Stimulated activated naive CD8-positive, alpha-beta T cell treated with anti-CD3 and anti-CD28 coated beads, Interleukin-15, Interleukin-2, amounts not matched to agents 100 ng/mL and 50 ng/mL, for 24 hours (primary cell): ENCODE measurements around the gene COG4.
A peak's percentile ranks its signal among the peaks of the same experiment; 100 is the strongest.

Experiments
- H3K27ac Mint-ChIP-seq: one replicate; pipeline ENCODE4 v1.8.0; 2021; ENCODE audit warnings: mild to moderate bottlenecking, mixed read lengths
- H3K27me3 Mint-ChIP-seq: one replicate; pipeline ENCODE4 v1.8.0; 2021; ENCODE audit warnings: mixed read lengths
- H3K36me3 Mint-ChIP-seq: one replicate; pipeline ENCODE4 v1.8.0; 2021; ENCODE audit warnings: low read depth, mixed read lengths
- H3K4me1 Mint-ChIP-seq: one replicate; pipeline ENCODE4 v1.8.0; 2021; ENCODE audit warnings: low read depth, mixed read lengths
- H3K4me3 Mint-ChIP-seq: one replicate; pipeline ENCODE4 v1.8.0; 2021; ENCODE audit warnings: mild to moderate bottlenecking, mixed read lengths
- H3K9me3 Mint-ChIP-seq: one replicate; pipeline ENCODE4 v1.8.0; 2021; ENCODE audit warnings: mixed read lengths

Gene COG4

GRCh38 chr16:70478169-70478568 is 45.2 kb downstream of the COG4 start:
- H3K4me1 Mint-ChIP-seq, result peaks cover 26% of the 10 kb centered on the region
- H3K27ac Mint-ChIP-seq, result peak overlapping the region; percentile 49
- H3K4me3 Mint-ChIP-seq, result no peak overlapping the region
- no peaks in the 10 kb centered on the region for H3K27me3 Mint-ChIP-seq
- H3K9me3 Mint-ChIP-seq, result no peaks in the 10 kb centered on the region
- H3K36me3 Mint-ChIP-seq, result no peaks in the 10 kb centered on the region

DNA sequence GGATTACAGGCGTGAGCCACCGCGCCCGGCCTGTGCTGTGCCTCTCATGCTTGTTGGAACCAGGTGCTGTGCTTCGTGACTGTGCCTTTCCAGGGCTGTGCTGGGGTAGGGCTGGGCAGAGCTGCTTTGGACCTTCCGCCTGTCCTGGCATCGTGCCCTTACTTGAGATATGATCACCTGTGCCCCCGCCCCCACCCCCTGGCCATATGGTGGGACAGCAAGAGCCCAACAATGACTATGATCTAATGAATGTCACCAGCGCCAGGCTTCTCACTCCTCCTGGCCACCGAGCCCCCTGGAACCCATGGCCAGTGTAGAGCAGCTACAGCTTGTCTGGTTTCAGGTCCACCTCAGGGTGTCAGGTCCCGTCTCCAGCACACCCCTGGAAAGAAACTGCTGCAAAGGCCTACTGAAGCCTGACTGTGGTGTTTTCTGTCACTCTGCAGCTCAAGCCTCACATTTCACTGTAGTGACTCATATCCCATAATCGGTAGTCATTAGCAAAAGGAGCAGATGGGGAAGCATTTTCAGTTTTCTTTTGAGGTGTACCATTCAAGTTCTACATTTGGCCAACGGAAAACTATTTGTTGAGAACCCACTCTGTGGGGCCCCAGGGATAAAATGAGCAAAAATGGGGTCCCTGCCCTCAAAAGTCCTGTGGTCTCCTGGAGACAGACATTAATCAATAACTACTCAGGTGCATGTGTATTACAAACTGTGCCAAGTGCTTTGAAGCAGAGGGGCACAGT is 46.9 kb downstream of the COG4 start:
- H3K9me3 Mint-ChIP-seq, result no peaks in the 10 kb centered on the region
- H3K36me3 Mint-ChIP-seq, result no peaks in the 10 kb centered on the region
- peak overlapping the region; percentile 87 for H3K27ac Mint-ChIP-seq
- no peaks in the 10 kb centered on the region for H3K27me3 Mint-ChIP-seq
- H3K4me1 Mint-ChIP-seq, result peaks cover 26% of the 10 kb centered on the region
- H3K4me3 Mint-ChIP-seq, result peak overlapping the region; percentile 12

DNA sequence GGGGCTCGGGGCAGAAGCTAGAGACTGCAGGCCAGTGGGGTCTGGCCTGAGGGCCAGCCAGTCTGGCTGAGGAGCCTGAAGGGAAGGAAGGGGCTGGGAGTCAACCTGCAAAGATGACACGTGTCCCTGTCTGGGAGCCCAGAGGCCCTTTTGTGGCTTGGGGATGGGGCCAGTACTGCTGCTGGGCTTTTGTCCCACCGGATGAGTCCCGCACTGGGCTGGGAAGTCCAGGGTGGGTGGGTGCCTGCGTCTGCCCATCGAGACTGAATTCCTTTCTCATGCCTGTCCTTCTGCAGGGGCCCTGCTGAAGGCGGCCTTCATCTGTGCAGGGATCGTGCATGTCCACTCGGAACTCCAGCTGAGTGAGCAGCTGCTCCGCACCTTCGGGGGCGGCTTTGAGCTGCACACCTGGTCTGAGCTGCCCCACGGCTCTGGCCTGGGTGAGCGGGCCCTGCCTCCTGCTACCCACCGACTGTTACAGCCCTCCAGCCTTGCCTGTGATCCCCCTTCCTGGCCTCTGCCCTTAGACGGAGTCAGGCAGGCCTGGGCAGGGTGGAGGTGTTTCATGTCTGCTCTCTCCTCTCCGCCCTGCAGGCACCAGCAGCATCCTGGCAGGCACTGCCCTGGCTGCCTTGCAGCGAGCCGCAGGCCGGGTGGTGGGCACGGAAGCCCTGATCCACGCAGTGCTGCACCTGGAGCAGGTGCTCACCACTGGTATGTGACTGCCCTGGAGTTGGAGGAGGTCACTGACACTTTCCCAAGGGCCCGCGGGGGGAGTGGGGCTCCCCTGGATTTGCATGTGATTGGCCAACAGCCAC is 48.1 kb downstream of the COG4 start:
- H3K36me3 Mint-ChIP-seq, result no peaks in the 10 kb centered on the region
- no peaks in the 10 kb centered on the region for H3K9me3 Mint-ChIP-seq
- H3K27ac Mint-ChIP-seq, result peak overlapping the region; percentile 49
- peaks cover 26% of the 10 kb centered on the region for H3K4me1 Mint-ChIP-seq
- H3K4me3 Mint-ChIP-seq, result no peak overlapping the region
- H3K27me3 Mint-ChIP-seq, result no peaks in the 10 kb centered on the region

DNA sequence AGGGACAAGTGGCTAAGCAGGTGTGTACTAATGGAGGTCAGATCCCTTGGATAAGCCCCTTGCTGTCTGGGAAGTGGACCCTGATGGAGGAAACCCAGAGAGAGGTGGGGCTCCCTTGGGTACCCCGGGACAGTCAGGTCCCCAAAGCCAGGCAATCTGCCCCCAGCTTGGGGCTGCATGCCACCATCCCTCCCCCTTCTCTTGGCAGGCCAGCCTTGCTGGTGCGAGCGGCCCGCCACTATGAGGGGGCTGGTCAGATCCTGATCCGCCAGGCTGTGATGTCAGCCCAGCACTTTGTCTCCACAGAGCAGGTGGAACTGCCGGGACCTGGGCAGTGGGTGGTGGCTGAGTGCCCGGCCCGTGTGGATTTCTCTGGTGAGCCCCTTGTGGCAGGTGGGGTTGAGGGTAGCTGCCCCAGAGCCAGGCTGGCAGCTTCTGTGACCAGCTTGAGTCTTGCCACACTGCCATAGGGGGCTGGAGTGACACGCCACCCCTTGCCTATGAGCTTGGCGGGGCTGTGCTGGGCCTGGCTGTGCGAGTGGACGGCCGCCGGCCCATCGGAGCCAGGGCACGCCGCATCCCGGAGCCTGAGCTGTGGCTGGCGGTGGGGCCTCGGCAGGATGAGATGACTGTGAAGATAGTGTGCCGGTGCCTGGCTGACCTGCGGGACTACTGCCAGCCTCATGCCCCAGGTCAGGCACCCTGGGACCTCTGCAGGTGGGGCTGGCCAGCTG is 48.9 kb downstream of the COG4 start:
- Mint-ChIP-seq H3K27me3 (no peaks in the 10 kb centered on the region), H3K27ac (no peak overlapping the region), H3K4me1 (peaks cover 26% of the 10 kb centered on the region), H3K9me3 (no peaks in the 10 kb centered on the region), H3K4me3 (no peak overlapping the region), H3K36me3 (no peaks in the 10 kb centered on the region)

DNA sequence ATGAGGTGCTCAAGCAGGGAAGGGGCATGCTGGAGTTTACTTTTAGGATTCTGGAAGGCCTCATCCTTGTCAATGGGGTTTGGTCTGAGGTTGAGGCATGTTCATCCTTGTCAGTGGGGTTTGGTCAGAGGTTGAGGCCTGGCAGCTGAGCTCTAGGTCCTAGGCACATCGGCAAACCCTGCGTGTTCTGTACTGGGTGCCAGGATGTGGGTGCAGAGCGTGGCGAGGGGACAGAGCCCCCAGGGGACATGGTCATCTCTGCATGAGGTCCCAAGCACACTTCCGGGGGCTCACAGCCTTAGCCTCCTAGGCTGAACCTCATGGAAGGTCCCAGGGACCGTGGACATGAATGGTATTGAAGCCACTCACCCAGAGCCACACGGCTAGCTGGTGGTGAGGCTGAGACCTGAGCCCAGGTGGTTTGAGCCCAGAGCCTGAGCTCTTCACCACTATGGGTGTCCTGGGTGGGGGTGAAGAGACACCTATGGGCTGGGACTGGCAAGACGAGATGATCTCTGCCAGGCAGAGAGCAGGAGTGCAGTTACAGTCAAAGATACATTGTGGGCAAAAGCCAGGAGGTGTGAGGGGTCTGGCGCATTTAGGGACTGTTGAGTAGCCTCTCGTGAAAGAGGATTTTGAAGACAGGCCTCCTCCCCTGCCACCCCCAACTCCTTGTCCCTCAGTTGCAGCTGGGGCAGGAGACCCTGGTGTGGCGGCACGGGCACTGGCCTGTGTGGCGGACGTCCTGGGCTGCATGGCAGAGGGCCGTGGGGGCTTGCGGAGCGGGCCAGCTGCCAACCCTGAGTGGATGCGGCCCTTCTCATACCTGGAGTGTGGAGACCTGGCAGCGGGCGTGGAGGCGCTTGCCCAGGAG is 49.7 kb downstream of the COG4 start:
- Mint-ChIP-seq H3K4me3 (no peak overlapping the region), H3K36me3 (no peaks in the 10 kb centered on the region), H3K27ac (peak overlapping the region; percentile 68), H3K27me3 (no peaks in the 10 kb centered on the region), H3K9me3 (no peaks in the 10 kb centered on the region), H3K4me1 (peaks cover 26% of the 10 kb centered on the region)

DNA sequence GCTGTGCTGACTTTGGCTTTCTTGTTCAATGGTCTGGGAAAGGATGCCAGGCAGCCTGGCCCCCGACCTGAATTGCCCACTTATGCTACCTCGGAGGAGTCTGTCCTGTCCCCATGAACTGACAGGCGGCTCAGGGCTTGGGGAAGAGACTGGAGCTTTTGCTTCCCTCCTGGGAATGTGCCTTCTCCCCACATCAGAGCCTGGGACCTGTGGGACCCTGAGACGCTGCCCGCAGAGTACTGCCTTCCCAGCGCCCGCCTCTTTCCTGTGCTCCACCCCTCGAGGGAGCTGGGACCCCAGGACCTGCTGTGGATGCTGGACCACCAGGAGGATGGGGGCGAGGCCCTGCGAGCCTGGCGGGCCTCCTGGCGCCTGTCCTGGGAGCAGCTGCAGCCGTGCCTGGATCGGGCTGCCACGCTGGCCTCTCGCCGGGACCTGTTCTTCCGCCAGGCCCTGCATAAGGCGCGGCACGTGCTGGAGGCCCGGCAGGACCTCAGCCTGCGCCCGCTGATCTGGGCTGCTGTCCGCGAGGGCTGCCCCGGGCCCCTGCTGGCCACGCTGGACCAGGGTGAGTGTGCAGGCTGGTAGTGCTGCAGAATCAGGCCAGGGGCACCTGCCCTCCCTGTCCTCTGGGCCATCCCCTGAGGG is 50.4 kb downstream of the COG4 start:
- no peaks in the 10 kb centered on the region for H3K36me3 Mint-ChIP-seq
- H3K4me3 Mint-ChIP-seq, result no peak overlapping the region
- H3K27me3 Mint-ChIP-seq, result no peaks in the 10 kb centered on the region
- H3K27ac Mint-ChIP-seq, result no peak overlapping the region
- peaks cover 24% of the 10 kb centered on the region for H3K4me1 Mint-ChIP-seq
- H3K9me3 Mint-ChIP-seq, result no peaks in the 10 kb centered on the region

GRCh38 chr16:70470927-70471341 is 52.4 kb downstream of the COG4 start:
- Mint-ChIP-seq H3K27ac (no peak overlapping the region), H3K4me1 (peaks cover 5% of the 10 kb centered on the region), H3K27me3 (no peaks in the 10 kb centered on the region), H3K9me3 (no peaks in the 10 kb centered on the region), H3K36me3 (no peaks in the 10 kb centered on the region), H3K4me3 (no peak overlapping the region)

DNA sequence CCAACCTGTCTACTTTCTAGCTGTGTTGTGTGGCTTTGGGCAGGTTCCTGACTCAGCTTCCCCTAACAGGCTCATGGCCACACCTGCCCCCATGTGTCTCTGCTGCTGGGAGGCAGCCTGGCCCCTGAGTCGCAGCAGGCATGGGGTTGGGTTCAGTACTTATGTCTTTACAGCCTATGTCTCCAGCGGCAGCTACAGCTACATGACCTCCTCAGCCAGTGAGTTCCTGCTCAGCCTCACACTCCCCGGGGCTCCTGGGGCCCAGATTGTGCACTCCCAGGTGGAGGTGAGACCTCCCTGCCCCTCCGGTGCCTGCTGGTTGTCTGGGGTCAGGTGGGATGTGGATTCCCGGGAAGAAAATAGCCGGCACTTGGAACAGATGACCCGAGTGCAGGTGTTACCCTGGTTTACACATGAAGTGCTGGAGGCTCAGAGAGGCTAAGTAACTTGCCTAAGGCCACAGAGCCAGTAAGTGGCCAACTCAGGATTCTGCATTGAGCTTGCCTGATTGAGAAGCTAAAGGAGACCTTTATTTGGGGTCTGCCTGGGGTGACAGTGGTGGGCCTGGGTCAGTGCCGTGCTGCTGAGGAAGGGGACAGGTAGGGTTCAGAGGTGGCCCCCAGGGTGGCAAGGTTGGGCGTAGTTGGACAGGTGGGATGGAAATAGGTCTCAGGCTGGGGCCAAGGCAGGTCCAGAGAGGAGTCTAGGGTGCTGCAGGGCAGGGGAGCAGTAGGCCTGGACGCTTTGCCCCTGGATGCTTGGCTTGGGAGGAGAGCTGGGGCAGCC is 53.0 kb downstream of the COG4 start:
- Mint-ChIP-seq H3K27me3 (no peaks in the 10 kb centered on the region), H3K27ac (no peak overlapping the region)

DNA sequence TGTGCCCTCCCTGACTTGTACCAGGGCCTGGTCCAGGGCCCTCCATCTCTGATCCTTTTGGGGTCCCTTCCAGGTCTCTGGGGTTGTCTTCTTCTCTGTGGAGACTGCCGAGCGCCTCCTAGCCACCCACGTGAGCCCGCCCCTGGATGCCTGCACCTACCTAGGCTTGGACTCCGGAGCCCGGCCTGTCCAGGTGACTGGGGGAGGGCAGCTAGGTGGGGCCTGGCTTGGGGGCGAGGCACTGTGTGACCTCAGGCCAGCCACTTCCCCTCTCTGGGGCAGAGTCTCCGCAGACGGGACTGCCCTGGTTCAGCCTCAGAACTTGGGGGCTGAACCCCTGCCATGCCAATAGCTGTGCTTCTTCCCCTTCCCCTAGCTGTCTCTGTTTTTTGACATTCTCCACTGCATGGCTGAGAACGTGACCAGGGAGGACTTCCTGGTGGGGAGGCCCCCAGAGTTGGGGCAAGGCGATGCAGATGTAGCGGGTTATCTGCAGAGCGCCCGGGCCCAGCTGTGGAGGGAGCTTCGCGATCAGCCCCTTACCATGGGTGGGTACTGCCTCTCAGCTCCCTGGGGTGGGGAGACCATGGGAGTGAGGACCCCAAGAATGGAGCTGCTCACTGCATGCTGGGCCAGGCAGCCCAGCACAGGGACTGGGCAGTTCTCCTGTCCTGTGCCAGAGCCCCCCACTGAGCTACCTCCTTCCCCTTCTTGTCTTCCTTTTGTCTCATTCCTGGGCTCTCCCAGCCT is 54.4 kb downstream of the COG4 start:
- Mint-ChIP-seq H3K9me3 (no peaks in the 10 kb centered on the region), H3K27ac (no peak overlapping the region), H3K36me3 (no peaks in the 10 kb centered on the region), H3K4me3 (no peak overlapping the region), H3K27me3 (no peaks in the 10 kb centered on the region), H3K4me1 (no peaks in the 10 kb centered on the region)

More for the DNA sequence above, 53.0 kb downstream of the COG4 start:
- H3K4me1 Mint-ChIP-seq, result no peaks in the 10 kb centered on the region
- H3K9me3 Mint-ChIP-seq, result no peaks in the 10 kb centered on the region
- H3K36me3 Mint-ChIP-seq, result no peaks in the 10 kb centered on the region
- H3K4me3 Mint-ChIP-seq, result no peak overlapping the region

- no peaks in the 10 kb centered on the region for H3K4me1 Mint-ChIP-seq
- no peaks in the 10 kb centered on the region for H3K36me3 Mint-ChIP-seq
- no peak overlapping the region for H3K27ac Mint-ChIP-seq
- no peaks in the 10 kb centered on the region for H3K9me3 Mint-ChIP-seq
- H3K27me3 Mint-ChIP-seq, result no peaks in the 10 kb centered on the region
- no peak overlapping the region for H3K4me3 Mint-ChIP-seq
Measured at GRCh38 chr16:70467608-70468007, 55.7 kb downstream of the COG4 start.

DNA sequence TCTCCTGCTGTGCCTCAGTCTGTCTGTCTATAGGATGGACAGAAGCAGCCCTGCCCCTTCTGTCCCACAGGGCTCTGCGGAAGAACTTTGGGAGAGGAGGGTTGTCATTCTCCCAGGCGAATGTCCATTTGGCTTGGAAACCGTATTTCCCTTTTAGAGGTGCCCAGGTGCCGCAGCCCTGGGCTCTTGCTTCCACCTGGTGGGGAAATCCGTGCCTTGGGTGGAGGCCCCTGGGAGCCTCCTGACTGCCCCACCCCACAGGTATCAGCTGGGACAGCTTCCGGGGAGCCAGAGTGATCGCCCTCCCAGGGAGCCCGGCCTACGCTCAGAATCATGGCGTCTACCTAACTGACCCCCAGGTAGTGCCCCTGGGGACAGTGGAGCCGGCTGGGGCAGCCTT is 56.2 kb downstream of the COG4 start:
- Mint-ChIP-seq H3K9me3 (no peaks in the 10 kb centered on the region), H3K27me3 (no peaks in the 10 kb centered on the region), H3K27ac (no peak overlapping the region), H3K4me1 (no peaks in the 10 kb centered on the region), H3K36me3 (no peaks in the 10 kb centered on the region), H3K4me3 (no peak overlapping the region)

DNA sequence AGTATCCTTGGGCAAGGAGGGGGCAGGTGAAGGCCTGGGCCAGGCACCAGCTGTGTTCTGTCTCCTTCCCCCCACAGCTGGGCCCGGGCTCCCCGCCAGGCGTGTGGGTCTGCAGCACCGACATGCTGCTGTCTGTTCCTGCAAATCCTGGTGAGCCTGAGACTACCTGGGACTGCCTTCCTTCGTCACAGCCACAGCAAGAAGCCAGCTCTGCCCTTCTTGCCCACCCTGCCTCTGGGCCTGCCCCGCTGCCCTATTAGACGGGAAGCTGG is 56.6 kb downstream of the COG4 start:
- Mint-ChIP-seq H3K27ac (no peak overlapping the region), H3K36me3 (no peaks in the 10 kb centered on the region), H3K4me1 (no peaks in the 10 kb centered on the region), H3K27me3 (no peaks in the 10 kb centered on the region), H3K4me3 (no peak overlapping the region), H3K9me3 (no peaks in the 10 kb centered on the region)
